Endothelial cell of umbilical vein (primary cell): Measurements from ENCODE around the gene CHPF2. TPM values are rescaled to one million over a fixed set of nuclear protein-coding genes. Genes with fewer than 3 reads are reported as not detected.

ENCODE experiments used
- BruUV-seq: library from RNA; stranded (reverse); fragments of 400-500 nt; replicated peaks from 2 replicates; lab custom pipeline; 2021; lab: Mats Ljungman, UMichigan
- CTCF ChIA-PET: fragments of 300-600, 350-600 bp; sonication (Branson Sonifier 250); formaldehyde crosslinking; loops from one replicate; lab custom pipeline; 2021; ENCODE audit warnings: antibody characterized with exemption, inconsistent platforms; lab: Charles Lee
- POLR2A ChIA-PET: fragments of 300-600, 350-600 bp; sonication (Branson Sonifier 250); formaldehyde crosslinking; loops from one replicate; lab custom pipeline; 2021; ENCODE audit warnings: antibody characterized with exemption, inconsistent platforms; lab: Charles Lee
- DNase-seq: peaks from one replicate; pipeline ENCODE4 v3.0.0-alpha.2; 2011; ENCODE audit warnings: low read depth, low spot score
- FAIRE-seq: peaks from 2 replicates; lab custom pipeline; 2011; peaks lifted over from hg19 to GRCh38; lab: Jason Lieb, UNC
- H2AFZ ChIP-seq: 2 replicates; pipeline ENCODE4 v1.6.0; 2012; ENCODE audit warnings: low read depth, low read length, control low read depth, inconsistent platforms
- H3K27ac ChIP-seq: 2 replicates; pipeline ENCODE4 v1.5.1; 2011; ENCODE audit warnings: low read depth, mild to moderate bottlenecking, control low read depth, low read length, moderate library complexity; ENCODE audit not compliant: insufficient read depth
- H3K27me3 ChIP-seq, 2 experiments: 2 replicates each; pipeline versions ENCODE4 v1.6.0 to v1.6.1; 2011; ENCODE audit warnings: low read length in 2 of 2, mixed read lengths in 1 of 2; ENCODE audit not compliant: control insufficient read depth in 2 of 2, insufficient read depth in 2 of 2
- H3K36me3 ChIP-seq, 2 experiments: 2 replicates in 1 of 2; 3 replicates in 1 of 2; pipeline ENCODE4 v1.5.1; 2011; ENCODE audit warnings: low read length in 2 of 2, mild to moderate bottlenecking in 1 of 2, moderate library complexity in 1 of 2; ENCODE audit not compliant: control insufficient read depth in 2 of 2, insufficient read depth in 2 of 2; ENCODE audit errors: extremely low read depth in 1 of 2
- H3K4me1 ChIP-seq: 3 replicates; pipeline ENCODE4 v1.5.1; 2011; ENCODE audit warnings: mild to moderate bottlenecking, low read length; ENCODE audit not compliant: control insufficient read depth, insufficient read depth; ENCODE audit errors: extremely low read depth
- H3K4me2 ChIP-seq: 2 replicates; pipeline ENCODE4 v1.6.1; 2011; ENCODE audit warnings: low read length, control low read depth, mixed read lengths; ENCODE audit not compliant: insufficient read depth
- H3K4me3 ChIP-seq, 3 experiments: fragments of 200-600 bp in 1 of 3; sonication (generic), shearing (Covaris generic) in 1 of 3; replicated peaks in 1 of 3; 2 replicates each; pipeline ENCODE4 v1.5.1; 2011 to 2016; ENCODE audit warnings: control low read depth in 3 of 3, low read length in 3 of 3, mild to moderate bottlenecking in 2 of 3, inconsistent platforms in 1 of 3, low read depth in 1 of 3, moderate library complexity in 1 of 3; ENCODE audit not compliant: insufficient read depth in 1 of 3
- H3K79me2 ChIP-seq: 2 replicates; pipeline ENCODE4 v1.6.0; 2012; ENCODE audit warnings: low read length, inconsistent platforms; ENCODE audit not compliant: control insufficient read depth, insufficient read depth
- H3K9ac ChIP-seq: replicated peaks from 2 replicates; pipeline ENCODE3; 2011; ENCODE audit warnings: low read length, control low read depth; ENCODE audit not compliant: insufficient read depth; ENCODE audit errors: extremely low read depth
- H3K9me1 ChIP-seq: replicated peaks from 3 replicates; pipeline ENCODE4 v1.6.0; 2011; ENCODE audit warnings: mild to moderate bottlenecking, low read length; ENCODE audit not compliant: control insufficient read depth, insufficient read depth; ENCODE audit errors: extremely low read depth
- H3K9me3 ChIP-seq: replicated peaks from 2 replicates; pipeline ENCODE4 v1.5.1; 2012; ENCODE audit warnings: low read length, inconsistent platforms; ENCODE audit not compliant: control insufficient read depth, insufficient read depth
- H4K20me1 ChIP-seq: replicated peaks from 2 replicates; pipeline ENCODE3; 2011; ENCODE audit warnings: mild to moderate bottlenecking, low read length; ENCODE audit not compliant: control insufficient read depth, insufficient read depth; ENCODE audit errors: extremely low read depth
- EZH2 ChIP-seq: IDR thresholded peaks from 2 replicates; pipeline ENCODE4 v1.6.1; 2012; ENCODE audit warnings: borderline replicate concordance, low read depth, mild to moderate bottlenecking, moderate library complexity, low read length, inconsistent platforms; ENCODE audit not compliant: severe bottlenecking
- FOS ChIP-seq: IDR thresholded peaks from 2 replicates; pipeline ENCODE4 v1.6.1; 2011; ENCODE audit warnings: mild to moderate bottlenecking, low read length, moderate library complexity, borderline replicate concordance; ENCODE audit not compliant: insufficient read depth
- GATA2 ChIP-seq: IDR thresholded peaks from 2 replicates; pipeline ENCODE4 v1.7.0; 2011; ENCODE audit warnings: low read depth, mild to moderate bottlenecking, moderate library complexity, mixed read lengths, low read length; ENCODE audit not compliant: insufficient read length, insufficient read depth
- JUN ChIP-seq: IDR thresholded peaks from 2 replicates; pipeline ENCODE4 v1.6.1; 2011; ENCODE audit warnings: borderline replicate concordance, low read depth; ENCODE audit not compliant: insufficient read length, insufficient read depth
- MAX ChIP-seq: IDR thresholded peaks from 2 replicates; pipeline ENCODE4 v1.6.1; 2011; ENCODE audit not compliant: insufficient read depth, insufficient read length
- MYC ChIP-seq: IDR thresholded peaks from one replicate; pipeline ENCODE4 v1.6.1; 2011; ENCODE audit warnings: mild to moderate bottlenecking, low read depth, low read length
- POLR2A ChIP-seq: IDR thresholded peaks from 2 replicates; pipeline ENCODE4 v1.6.1; 2012; ENCODE audit warnings: low read depth, mild to moderate bottlenecking, control low read depth, low read length
- POLR2AphosphoS5 ChIP-seq: IDR thresholded peaks from 2 replicates; pipeline ENCODE4 v1.6.1; 2012; ENCODE audit warnings: low read depth, mild to moderate bottlenecking, control low read depth, low read length, moderate library complexity; ENCODE audit not compliant: insufficient read depth
- dilution Hi-C: fragments of 300-500 bp; cut with MboI; formaldehyde crosslinking; loops from one replicate; pipeline ENCODE4 v1.15.0; 2019; ENCODE audit warnings: low sequenced_read_pairs; ENCODE audit not compliant: extremely low pct_ligation_motif_present
- intact Hi-C: fragments of 100-400 bp; cut with micrococcal nuclease; formaldehyde crosslinking; loops from one replicate; pipeline ENCODE4 v1.10.0; 2022
- polyA plus RNA-seq, 4 experiments: library from polyadenylated mRNA; depleted of rRNA in 3 of 4; stranded (reverse) in 3 of 4; unstranded in 1 of 4; fragments of >200 nt; gene quantifications; 2 replicates each; pipeline versions ENCODE4 v1.2.1 to v1.2.3, GENCODE V29; 2011 to 2012; ENCODE audit warnings: missing spikeins in 1 of 4
- total RNA-seq: library from RNA; stranded (reverse); gene quantifications from 2 replicates; pipeline ENCODE4 v1.2.3, GENCODE V29; 2021
- TF ChIP-seq, protein P1 (sequence below), 2 donors: IDR thresholded peaks; 1 replicate in 1 of 2; 2 replicates in 1 of 2; pipeline ENCODE4 v1.5.1; 2011; ENCODE audit warnings: low read length in 2 of 2, mild to moderate bottlenecking in 2 of 2, moderate library complexity in 2 of 2, control low read depth in 1 of 2, inconsistent platforms in 1 of 2, low read depth in 1 of 2; ENCODE audit not compliant: insufficient read depth in 1 of 2; ENCODE audit errors: extremely low read depth in 1 of 2

CHPF2 gene
- total and polyA plus RNA-seq, 2 donors (not counting 3 experiments of a cell fraction or from before 2014, with no cell fraction given) = 72.8 to 75.0 TPM

DNA sequence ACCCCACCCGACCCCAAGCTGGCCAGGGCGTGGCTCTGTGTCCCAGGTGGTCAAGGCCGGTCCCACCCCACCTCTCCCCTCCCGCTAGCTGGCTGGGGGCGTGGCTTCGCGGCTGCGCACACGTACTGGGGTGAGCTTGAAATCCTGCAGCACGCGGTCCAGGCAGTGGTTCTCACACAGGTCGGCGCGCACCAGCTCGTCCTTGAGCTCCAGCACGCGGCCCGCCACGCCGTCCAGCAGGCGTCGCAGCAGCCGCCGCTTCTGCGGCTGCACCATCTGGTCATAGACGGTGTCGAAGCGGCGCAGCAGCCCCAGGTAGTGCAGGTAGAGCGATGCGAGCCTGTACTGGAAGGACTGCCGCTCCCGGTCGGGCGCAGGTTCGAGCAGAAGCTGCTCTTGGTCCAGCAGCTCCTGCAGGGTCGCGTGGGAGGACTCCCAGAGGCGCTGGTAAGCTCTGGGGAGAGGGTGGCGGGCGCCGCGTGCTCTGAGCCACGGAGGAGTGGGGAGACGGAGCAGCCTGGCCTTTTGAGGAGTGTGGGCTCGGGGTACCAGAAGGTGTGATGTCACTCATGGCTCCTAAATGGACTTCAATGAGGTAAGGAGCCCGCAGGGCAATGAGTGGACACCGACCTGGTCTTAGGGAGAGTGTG lies 27.8 kb upstream of the CHPF2 start:
- no peaks in the 10 kb centered on the region for H3K9me1 ChIP-seq
- no peaks in the 10 kb centered on the region for H3K36me3 ChIP-seq

More for the DNA sequence above, 27.8 kb upstream of the CHPF2 start:
- H3K27ac ChIP-seq = no peak overlapping the region
- BruUV-seq = no TSS peak
- H2AFZ ChIP-seq = no peak overlapping the region
- TF ChIP-seq FOS = no peak
- TF ChIP-seq POLR2A = no peak
- TF ChIP-seq GATA2 = no peak
- no peak for TF ChIP-seq MAX
- TF ChIP-seq MYC = no peak
- TF ChIP-seq, protein P1, sequence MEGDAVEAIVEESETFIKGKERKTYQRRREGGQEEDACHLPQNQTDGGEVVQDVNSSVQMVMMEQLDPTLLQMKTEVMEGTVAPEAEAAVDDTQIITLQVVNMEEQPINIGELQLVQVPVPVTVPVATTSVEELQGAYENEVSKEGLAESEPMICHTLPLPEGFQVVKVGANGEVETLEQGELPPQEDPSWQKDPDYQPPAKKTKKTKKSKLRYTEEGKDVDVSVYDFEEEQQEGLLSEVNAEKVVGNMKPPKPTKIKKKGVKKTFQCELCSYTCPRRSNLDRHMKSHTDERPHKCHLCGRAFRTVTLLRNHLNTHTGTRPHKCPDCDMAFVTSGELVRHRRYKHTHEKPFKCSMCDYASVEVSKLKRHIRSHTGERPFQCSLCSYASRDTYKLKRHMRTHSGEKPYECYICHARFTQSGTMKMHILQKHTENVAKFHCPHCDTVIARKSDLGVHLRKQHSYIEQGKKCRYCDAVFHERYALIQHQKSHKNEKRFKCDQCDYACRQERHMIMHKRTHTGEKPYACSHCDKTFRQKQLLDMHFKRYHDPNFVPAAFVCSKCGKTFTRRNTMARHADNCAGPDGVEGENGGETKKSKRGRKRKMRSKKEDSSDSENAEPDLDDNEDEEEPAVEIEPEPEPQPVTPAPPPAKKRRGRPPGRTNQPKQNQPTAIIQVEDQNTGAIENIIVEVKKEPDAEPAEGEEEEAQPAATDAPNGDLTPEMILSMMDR (IDR thresholded peaks at IDR 0.05; ENCODE audit: extremely low read depth in 1 of 2, insufficient read depth in 1 of 2, low read depth in 1 of 2, low read length in 2 of 2) = no peak
- no peak for TF ChIP-seq EZH2
- no peak for TF ChIP-seq JUN
- no peak for TF ChIP-seq POLR2AphosphoS5
- intact Hi-C loops = no loop called here
- ChIA-PET POLR2A (no interaction called here), CTCF (interaction anchor here (1.0 kb wide), 1 partner anchor 40 kb away, joined by 3 read pairs; no protein-coding TSS in a partner anchor)
- no peak overlapping the region for H3K9ac ChIP-seq
- FAIRE-seq (no peak), DNase-seq (no peak)
- peaks cover 9 to 14% of the 10 kb centered on the region in 2 experiments for H3K27me3 ChIP-seq
- no peaks in the 10 kb centered on the region for H3K4me1 ChIP-seq
- no peak overlapping the region for H3K4me2 ChIP-seq
- no peaks in the 10 kb centered on the region for H4K20me1 ChIP-seq
- no peaks in the 10 kb centered on the region for H3K9me3 ChIP-seq
- dilution Hi-C loops = no loop called here
- H3K79me2 ChIP-seq = no peaks in the 10 kb centered on the region
- H3K4me3 ChIP-seq = no peak overlapping the region
